HCT116 (cell line): Measurements from ENCODE around the gene STAP2. TPM values are rescaled to one million over a fixed set of nuclear protein-coding genes. Genes with fewer than 3 reads are reported as not detected.
A peak's percentile ranks its signal among the peaks of the same experiment; 100 is the strongest.

Source experiments
- ATAC-seq: fragments of 200-7000 bp; cut with Tn5 transposase; 2 replicates; pipeline ENCODE4 v1.9.1; 2020; ENCODE audit warnings: mild to moderate bottlenecking, moderate library complexity
- BruUV-seq: library from RNA; stranded (reverse); fragments of 400-500 nt; replicated peaks from 2 replicates; lab custom pipeline; 2021; lab: Mats Ljungman, UMichigan
- CTCF ChIA-PET: fragments of 300-600 bp; sonication (Branson Sonifier 250); formaldehyde crosslinking; loops from one replicate; lab custom pipeline; 2021; ENCODE audit warnings: antibody characterized with exemption; lab: Charles Lee
- POLR2A ChIA-PET: fragments of 300-600, 350-600 bp; sonication (Branson Sonifier 250); formaldehyde crosslinking; loops from one replicate; lab custom pipeline; 2021; ENCODE audit warnings: antibody characterized with exemption; lab: Charles Lee
- RAD21 ChIA-PET, 2 experiments: fragments of 300-600 bp; sonication (Branson Sonifier 250); formaldehyde crosslinking; loops; one replicate each; lab custom pipeline; 2023; ENCODE audit warnings: low total read pairs in 2 of 2; ENCODE audit not compliant: uncharacterized antibody in 2 of 2, unreplicated experiment in 2 of 2, low non-redundant PET in 1 of 2; lab: Charles Lee
- DNase-seq: peaks from one replicate; pipeline ENCODE4 v3.0.0-alpha.2; 2010; ENCODE audit warnings: low read depth, low spot score
- H2AFZ ChIP-seq: fragments of 200-600 bp; shearing (Covaris generic), sonication (generic); 2 replicates; pipeline ENCODE4 v1.6.1; 2017; ENCODE audit warnings: low read depth, mixed run types, mixed read lengths, antibody characterized with exemption, low read length; ENCODE audit not compliant: poor library complexity, severe bottlenecking
- H3K27ac ChIP-seq: 2 replicates; pipeline ENCODE4 v1.5.1; 2012; ENCODE audit warnings: low read depth, low read length
- H3K27me3 ChIP-seq: fragments of 200-600 bp; sonication (generic); 2 replicates; pipeline ENCODE4 v1.6.1; 2016; ENCODE audit warnings: mixed run types, low read length, mixed read lengths; ENCODE audit not compliant: insufficient read depth
- H3K36me3 ChIP-seq, 2 experiments: fragments of 200-500 bp in 1 of 2; fragments of 200-600 bp in 1 of 2; sonication (Bioruptor generic) in 1 of 2; sonication (generic) in 1 of 2; 2 replicates each; pipeline versions ENCODE4 v1.5.1 to v1.6.1; 2014 to 2016; ENCODE audit warnings: low read length in 2 of 2, inconsistent platforms in 1 of 2, mixed read lengths in 1 of 2, mixed run types in 1 of 2; ENCODE audit not compliant: insufficient read depth in 2 of 2, control insufficient read depth in 1 of 2
- H3K4me1 ChIP-seq, 2 experiments: fragments of 200-600 bp in 1 of 2; sonication (generic) in 1 of 2; 2 replicates each; pipeline versions ENCODE4 v1.5.1 to v1.6.1; 2012 to 2017; ENCODE audit warnings: low read length in 2 of 2, inconsistent platforms in 1 of 2, mild to moderate bottlenecking in 1 of 2, mixed read lengths in 1 of 2, mixed run types in 1 of 2, moderate library complexity in 1 of 2; ENCODE audit not compliant: insufficient read depth in 2 of 2, control insufficient read depth in 1 of 2
- H3K4me2 ChIP-seq: fragments of 200-600 bp; sonication (generic); 2 replicates; pipeline ENCODE4 v1.6.1; 2017; ENCODE audit warnings: mixed run types, low read length, mixed read lengths
- H3K4me3 ChIP-seq, 2 experiments: fragments of 200-600 bp in 1 of 2; sonication (generic) in 1 of 2; replicated peaks in 1 of 2; 2 replicates each; pipeline ENCODE4 v1.5.1; 2011 to 2016; ENCODE audit warnings: low read length in 2 of 2, control low read depth in 1 of 2, low read depth in 1 of 2, mild to moderate bottlenecking in 1 of 2, mixed read lengths in 1 of 2, mixed run types in 1 of 2
- H3K79me2 ChIP-seq: fragments of 200-600 bp; sonication (generic); 2 replicates; pipeline ENCODE4 v1.6.1; 2017; ENCODE audit warnings: mild to moderate bottlenecking, mixed run types, low read length, moderate library complexity, mixed read lengths; ENCODE audit not compliant: insufficient read depth
- H3K9ac ChIP-seq: fragments of 200-600 bp; sonication (generic); 2 replicates; pipeline ENCODE4 v1.6.1; 2016; ENCODE audit warnings: low read length, mixed read lengths
- H3K9me2 ChIP-seq: fragments of 200-600 bp; sonication (generic), shearing (Covaris generic); 2 replicates; pipeline ENCODE4 v1.6.1; 2017; ENCODE audit warnings: mixed run types, mild to moderate bottlenecking, moderate library complexity; ENCODE audit not compliant: insufficient read depth
- H3K9me3 ChIP-seq, 2 experiments: fragments of 200-500 bp in 1 of 2; fragments of 200-600 bp in 1 of 2; sonication (Bioruptor generic) in 1 of 2; sonication (generic) in 1 of 2; 2 replicates each; pipeline ENCODE4 v1.6.1; 2014 to 2017; ENCODE audit warnings: low read length in 2 of 2, mixed read lengths in 2 of 2, inconsistent platforms in 1 of 2, low read depth in 1 of 2, mild to moderate bottlenecking in 1 of 2, mixed run types in 1 of 2, moderate library complexity in 1 of 2; ENCODE audit not compliant: control insufficient read depth in 1 of 2, insufficient read depth in 1 of 2
- H4K20me1 ChIP-seq: fragments of 200-600 bp; sonication (generic), shearing (Covaris generic); 2 replicates; pipeline ENCODE4 v1.6.1; 2017; ENCODE audit warnings: mixed run types, mild to moderate bottlenecking, moderate library complexity; ENCODE audit not compliant: insufficient read depth
- ATF3 ChIP-seq: IDR thresholded peaks from 2 replicates; pipeline ENCODE4 v1.6.1; 2012
- CBX3 ChIP-seq: IDR thresholded peaks from 2 replicates; pipeline ENCODE4 v1.6.1; 2012; ENCODE audit warnings: low read depth
- EGR1 ChIP-seq: IDR thresholded peaks from 2 replicates; pipeline ENCODE4 v1.6.1; 2012; ENCODE audit warnings: low read depth
- EZH2 ChIP-seq: fragments of 200-600 bp; sonication (generic); IDR thresholded peaks from 2 replicates; pipeline ENCODE4 v1.6.1; 2017; ENCODE audit warnings: antibody characterized with exemption, mixed run types
- RAD21 ChIP-seq: IDR thresholded peaks from 2 replicates; pipeline ENCODE4 v1.6.1; 2012; ENCODE audit warnings: low read depth, mild to moderate bottlenecking
- TCF7L2 ChIP-seq: IDR thresholded peaks from 2 replicates; pipeline ENCODE4 v1.7.0; 2011; ENCODE audit warnings: borderline replicate concordance, inconsistent platforms; ENCODE audit not compliant: insufficient read depth, insufficient read length; ENCODE audit errors: extremely low read depth
- intact Hi-C: fragments of 100-400 bp; cut with micrococcal nuclease; formaldehyde crosslinking; loops from 2 replicates; pipeline ENCODE4 v1.10.0; 2022
- total RNA-seq: library from RNA; stranded (reverse); gene quantifications from one replicate; pipeline ENCODE4 v1.2.1, GENCODE V29; 2021; ENCODE audit not compliant: unreplicated experiment
- TF ChIP-seq, protein P1 (sequence below), 3 experiments: fragments of 200-600 bp in 1 of 3; sonication (generic) in 1 of 3; IDR thresholded peaks in 2 of 3; conservative IDR thresholded peaks in 1 of 3; 2 replicates each; pipeline ENCODE4 v1.5.1; 2012 to 2017; ENCODE audit warnings: low read depth in 2 of 3, low read length in 2 of 3, antibody characterized with exemption in 1 of 3, borderline replicate concordance in 1 of 3, control low read depth in 1 of 3, mild to moderate bottlenecking in 1 of 3, mixed read lengths in 1 of 3, mixed run types in 1 of 3, moderate library complexity in 1 of 3; ENCODE audit not compliant: insufficient read depth in 1 of 3
- TF ChIP-seq, protein P2 (sequence below): IDR thresholded peaks from 2 replicates; pipeline ENCODE4 v1.6.1; 2011; ENCODE audit warnings: mild to moderate bottlenecking, low read length, moderate library complexity; ENCODE audit not compliant: insufficient replicate concordance; ENCODE audit errors: extremely low read depth

STAP2 gene
- total RNA-seq, 1 experiment from 2014 or later: 2.1 TPM

DNA sequence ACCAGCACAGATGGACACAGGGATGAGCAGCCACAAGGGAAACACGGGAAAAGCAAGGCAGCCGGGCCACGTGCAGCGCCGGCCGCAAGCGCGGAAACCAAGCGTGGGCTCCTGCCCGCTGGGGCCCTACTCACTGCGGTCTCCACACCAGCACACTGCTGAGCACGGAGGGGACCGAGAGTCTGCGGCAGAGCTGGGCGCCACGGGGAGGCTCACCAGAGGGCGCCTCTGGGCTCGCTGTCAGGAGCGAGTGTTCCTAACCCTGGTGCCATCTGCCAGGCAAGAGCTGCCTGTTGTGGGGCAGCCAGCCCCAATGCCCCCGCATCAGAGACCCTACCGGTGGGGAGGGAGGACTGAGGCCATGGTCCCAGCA lies 31.2 kb upstream of the STAP2 start:
- TF ChIP-seq, protein P1, sequence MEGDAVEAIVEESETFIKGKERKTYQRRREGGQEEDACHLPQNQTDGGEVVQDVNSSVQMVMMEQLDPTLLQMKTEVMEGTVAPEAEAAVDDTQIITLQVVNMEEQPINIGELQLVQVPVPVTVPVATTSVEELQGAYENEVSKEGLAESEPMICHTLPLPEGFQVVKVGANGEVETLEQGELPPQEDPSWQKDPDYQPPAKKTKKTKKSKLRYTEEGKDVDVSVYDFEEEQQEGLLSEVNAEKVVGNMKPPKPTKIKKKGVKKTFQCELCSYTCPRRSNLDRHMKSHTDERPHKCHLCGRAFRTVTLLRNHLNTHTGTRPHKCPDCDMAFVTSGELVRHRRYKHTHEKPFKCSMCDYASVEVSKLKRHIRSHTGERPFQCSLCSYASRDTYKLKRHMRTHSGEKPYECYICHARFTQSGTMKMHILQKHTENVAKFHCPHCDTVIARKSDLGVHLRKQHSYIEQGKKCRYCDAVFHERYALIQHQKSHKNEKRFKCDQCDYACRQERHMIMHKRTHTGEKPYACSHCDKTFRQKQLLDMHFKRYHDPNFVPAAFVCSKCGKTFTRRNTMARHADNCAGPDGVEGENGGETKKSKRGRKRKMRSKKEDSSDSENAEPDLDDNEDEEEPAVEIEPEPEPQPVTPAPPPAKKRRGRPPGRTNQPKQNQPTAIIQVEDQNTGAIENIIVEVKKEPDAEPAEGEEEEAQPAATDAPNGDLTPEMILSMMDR (IDR thresholded peaks at IDR 0.05 in 2 of 3, conservative IDR thresholded peaks at IDR 0.05 in 1 of 3; ENCODE audit: borderline replicate concordance in 1 of 3, insufficient read depth in 1 of 3, low read depth in 2 of 3, low read length in 2 of 3): peak; percentile 19 to 47 (median 29); a peak in 3 of 6 replicates
- TF ChIP-seq RAD21 (peak; percentile 54), CBX3 (no peak), ATF3 (no peak), TCF7L2 (no peak), EZH2 (no peak), EGR1 (no peak)
- TF ChIP-seq, protein P2, sequence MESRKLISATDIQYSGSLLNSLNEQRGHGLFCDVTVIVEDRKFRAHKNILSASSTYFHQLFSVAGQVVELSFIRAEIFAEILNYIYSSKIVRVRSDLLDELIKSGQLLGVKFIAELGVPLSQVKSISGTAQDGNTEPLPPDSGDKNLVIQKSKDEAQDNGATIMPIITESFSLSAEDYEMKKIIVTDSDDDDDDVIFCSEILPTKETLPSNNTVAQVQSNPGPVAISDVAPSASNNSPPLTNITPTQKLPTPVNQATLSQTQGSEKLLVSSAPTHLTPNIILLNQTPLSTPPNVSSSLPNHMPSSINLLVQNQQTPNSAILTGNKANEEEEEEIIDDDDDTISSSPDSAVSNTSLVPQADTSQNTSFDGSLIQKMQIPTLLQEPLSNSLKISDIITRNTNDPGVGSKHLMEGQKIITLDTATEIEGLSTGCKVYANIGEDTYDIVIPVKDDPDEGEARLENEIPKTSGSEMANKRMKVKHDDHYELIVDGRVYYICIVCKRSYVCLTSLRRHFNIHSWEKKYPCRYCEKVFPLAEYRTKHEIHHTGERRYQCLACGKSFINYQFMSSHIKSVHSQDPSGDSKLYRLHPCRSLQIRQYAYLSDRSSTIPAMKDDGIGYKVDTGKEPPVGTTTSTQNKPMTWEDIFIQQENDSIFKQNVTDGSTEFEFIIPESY: no peak
- 0 out of 2 replicates have a peak overlapping the region, but pooled peaks have one; percentile 5 for H3K9ac ChIP-seq
- H3K36me3 ChIP-seq: no peaks in the 10 kb centered on the region
- no peak overlapping the region for H2AFZ ChIP-seq
- ChIA-PET POLR2A (interaction anchor here (0.8 kb wide), 1 partner anchor 10 kb away, joined by 3 read pairs; no protein-coding TSS in a partner anchor), RAD21 (interaction anchor here in 1 of 2 experiments (0.6 kb wide), 1 partner anchor 127 kb away, joined by 3 read pairs; no protein-coding TSS in a partner anchor), CTCF (interaction anchor here (0.9 to 1.4 kb wide), 2 partner anchors 33 to 103 kb away, joined by 3 read pairs; partner anchors contain the start of gene CHAF1A)
- intact Hi-C loops: no loop called here
- no peaks in the 10 kb centered on the region for H3K9me3 ChIP-seq
- no peaks in the 10 kb centered on the region for H3K27me3 ChIP-seq
- peaks cover 16 to 42% of the 10 kb centered on the region in 2 experiments for H3K4me1 ChIP-seq
- ATAC-seq: peak; percentile 41
- DNase-seq: no peak
- no peaks in the 10 kb centered on the region for H4K20me1 ChIP-seq
- BruUV-seq: no TSS peak
- H3K4me3 ChIP-seq: no peak overlapping the region
- peak overlapping the region; percentile 3; the same call in 1 of the 2 replicates for H3K27ac ChIP-seq
- no peaks in the 10 kb centered on the region for H3K9me2 ChIP-seq
- no peak overlapping the region for H3K4me2 ChIP-seq
- H3K79me2 ChIP-seq: peaks cover 76% of the 10 kb centered on the region
